Chondrocyte (in vitro differentiated cells): ENCODE measurements around the gene KIF26B. TPM values are rescaled to one million over a fixed set of nuclear protein-coding genes. Genes with fewer than 3 reads are reported as not detected.

Experiments
- DNase-seq: peaks from one replicate; pipeline ENCODE4 v3.0.0; 2021; ENCODE audit warnings: mixed read lengths, low spot score
- H3K27ac Mint-ChIP-seq: one replicate; pipeline ENCODE4 v1.8.0; 2021; ENCODE audit warnings: mild to moderate bottlenecking, moderate library complexity, mixed read lengths; ENCODE audit not compliant: unreplicated experiment
- H3K27me3 Mint-ChIP-seq: 2 replicates; pipeline ENCODE4 v1.8.0; 2021; ENCODE audit warnings: low read depth, mixed read lengths
- H3K36me3 Mint-ChIP-seq: 2 replicates; pipeline ENCODE4 v1.8.0; 2021; ENCODE audit warnings: low read depth, mixed read lengths
- H3K4me1 Mint-ChIP-seq: 2 replicates; pipeline ENCODE4 v1.8.0; 2021; ENCODE audit warnings: low read depth, mild to moderate bottlenecking, mixed read lengths
- H3K4me3 Mint-ChIP-seq: one replicate; pipeline ENCODE4 v1.8.0; 2021; ENCODE audit warnings: mild to moderate bottlenecking, moderate library complexity, mixed read lengths; ENCODE audit not compliant: unreplicated experiment
- H3K9me3 Mint-ChIP-seq: 2 replicates; pipeline ENCODE4 v1.8.0; 2021; ENCODE audit warnings: low read depth, mixed read lengths
- total RNA-seq: library from RNA; stranded (reverse); gene quantifications from 3 replicates; pipeline ENCODE4 v1.2.1, GENCODE V29; 2021
- TF ChIP-seq, protein P1 (sequence below): fragments of 200-600 bp; sonication (generic); IDR thresholded peaks from 2 replicates; pipeline ENCODE4 v1.5.0; 2021; ENCODE audit warnings: antibody characterized with exemption, mild to moderate bottlenecking, moderate library complexity

KIF26B gene
- total RNA-seq, 1 donor from 2014 or later: 47.0 TPM

DNA sequence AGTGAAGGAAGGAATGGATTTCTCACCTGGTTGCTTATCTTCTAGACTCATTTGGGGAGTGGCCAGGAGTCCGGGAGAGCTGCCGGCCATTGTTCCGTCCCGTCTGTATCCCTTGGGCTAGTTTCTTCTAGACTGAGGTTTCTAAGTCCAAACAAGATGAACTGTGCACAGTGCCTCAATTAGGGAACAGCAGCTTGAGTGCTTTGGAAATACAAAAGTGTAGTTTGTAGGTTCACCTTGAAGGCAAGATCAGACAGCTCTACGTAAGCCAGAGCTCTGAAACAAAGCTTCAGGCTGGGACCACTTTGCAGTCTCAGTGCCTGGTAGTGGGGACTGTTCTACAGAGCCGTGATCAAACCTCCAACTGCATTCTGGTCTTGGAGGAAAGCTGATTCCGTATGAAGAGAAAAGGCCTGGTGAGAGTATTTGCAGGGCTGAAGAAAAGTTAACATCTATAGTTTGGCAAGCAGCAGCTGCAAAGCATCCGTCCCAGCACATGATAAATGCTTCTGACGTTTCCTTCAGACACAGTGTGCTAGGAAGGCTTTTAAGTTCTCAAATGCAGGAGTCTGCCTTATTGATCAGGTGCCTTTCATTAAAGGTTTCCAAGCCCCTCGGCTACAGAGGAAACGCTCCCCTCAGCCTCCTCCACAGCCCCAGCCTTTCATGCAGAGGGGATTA is 432.8 kb downstream of the KIF26B start:
- Mint-ChIP-seq H3K4me3 (no peak overlapping the region), H3K27me3 (no peaks in the 10 kb centered on the region), H3K4me1 (peaks cover 46% of the 10 kb centered on the region), H3K36me3 (no peaks in the 10 kb centered on the region), H3K27ac (no peak overlapping the region), H3K9me3 (peaks cover 2% of the 10 kb centered on the region)
- DNase-seq: no peak
- TF ChIP-seq, protein P1, sequence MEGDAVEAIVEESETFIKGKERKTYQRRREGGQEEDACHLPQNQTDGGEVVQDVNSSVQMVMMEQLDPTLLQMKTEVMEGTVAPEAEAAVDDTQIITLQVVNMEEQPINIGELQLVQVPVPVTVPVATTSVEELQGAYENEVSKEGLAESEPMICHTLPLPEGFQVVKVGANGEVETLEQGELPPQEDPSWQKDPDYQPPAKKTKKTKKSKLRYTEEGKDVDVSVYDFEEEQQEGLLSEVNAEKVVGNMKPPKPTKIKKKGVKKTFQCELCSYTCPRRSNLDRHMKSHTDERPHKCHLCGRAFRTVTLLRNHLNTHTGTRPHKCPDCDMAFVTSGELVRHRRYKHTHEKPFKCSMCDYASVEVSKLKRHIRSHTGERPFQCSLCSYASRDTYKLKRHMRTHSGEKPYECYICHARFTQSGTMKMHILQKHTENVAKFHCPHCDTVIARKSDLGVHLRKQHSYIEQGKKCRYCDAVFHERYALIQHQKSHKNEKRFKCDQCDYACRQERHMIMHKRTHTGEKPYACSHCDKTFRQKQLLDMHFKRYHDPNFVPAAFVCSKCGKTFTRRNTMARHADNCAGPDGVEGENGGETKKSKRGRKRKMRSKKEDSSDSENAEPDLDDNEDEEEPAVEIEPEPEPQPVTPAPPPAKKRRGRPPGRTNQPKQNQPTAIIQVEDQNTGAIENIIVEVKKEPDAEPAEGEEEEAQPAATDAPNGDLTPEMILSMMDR: no peak

DNA sequence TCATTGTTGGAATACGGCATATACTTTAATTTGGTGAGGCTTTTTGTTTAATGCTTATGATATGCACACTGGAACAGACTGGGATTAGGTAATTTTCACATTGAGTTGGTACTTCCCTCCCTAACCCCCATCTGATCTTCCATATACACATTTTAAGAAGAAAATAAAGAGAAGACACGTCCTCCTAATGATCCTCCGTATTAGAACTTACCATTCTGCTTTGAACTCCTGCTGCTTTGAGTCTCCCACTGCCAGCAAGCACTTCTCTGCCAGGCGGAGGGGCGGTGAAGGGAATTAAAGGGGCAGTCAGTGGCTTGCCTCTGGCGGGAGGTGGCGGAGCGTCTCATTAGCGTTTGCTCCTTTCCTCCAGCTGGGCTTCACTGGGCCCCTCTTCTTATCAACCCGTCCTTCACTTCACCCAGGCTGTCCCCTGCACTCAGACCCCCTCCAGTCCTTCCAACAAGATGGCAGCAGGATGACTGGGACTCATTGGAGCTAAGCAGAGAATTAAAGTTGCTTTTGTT is 433.4 kb downstream of the KIF26B start:
- peaks cover 41% of the 10 kb centered on the region for H3K4me1 Mint-ChIP-seq
- H3K9me3 Mint-ChIP-seq: peaks cover 2% of the 10 kb centered on the region
- H3K27me3 Mint-ChIP-seq: no peaks in the 10 kb centered on the region
- no peak overlapping the region for H3K4me3 Mint-ChIP-seq
- no peak overlapping the region for H3K27ac Mint-ChIP-seq
- TF ChIP-seq, protein P1: no peak
- no peak for DNase-seq
- H3K36me3 Mint-ChIP-seq: no peaks in the 10 kb centered on the region

DNA sequence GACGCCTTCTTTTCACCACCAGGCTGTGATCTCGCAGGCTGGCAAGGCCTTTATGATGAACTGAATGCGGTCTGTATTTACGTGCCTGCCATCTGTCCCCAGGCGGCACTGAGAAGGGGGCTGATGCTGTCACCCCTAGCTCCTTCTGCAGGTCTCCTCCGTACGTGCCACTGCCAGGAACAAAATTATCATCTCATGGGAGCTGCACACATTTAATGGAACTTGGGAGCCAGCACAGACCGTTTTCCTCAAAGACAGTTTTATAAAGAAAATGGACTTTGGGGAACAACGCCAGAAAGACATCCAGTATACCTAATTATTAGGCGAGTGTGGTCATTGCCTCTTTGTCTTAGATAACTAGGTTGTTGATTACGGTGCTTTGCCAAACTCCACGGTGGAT is 434.5 kb downstream of the KIF26B start:
- H3K27ac Mint-ChIP-seq: no peak overlapping the region
- H3K36me3 Mint-ChIP-seq: peaks cover 5% of the 10 kb centered on the region
- no peak for DNase-seq
- no peak overlapping the region for H3K4me3 Mint-ChIP-seq
- TF ChIP-seq, protein P1: no peak
- H3K9me3 Mint-ChIP-seq: no peaks in the 10 kb centered on the region
- peaks cover 30% of the 10 kb centered on the region for H3K4me1 Mint-ChIP-seq
- no peaks in the 10 kb centered on the region for H3K27me3 Mint-ChIP-seq

DNA sequence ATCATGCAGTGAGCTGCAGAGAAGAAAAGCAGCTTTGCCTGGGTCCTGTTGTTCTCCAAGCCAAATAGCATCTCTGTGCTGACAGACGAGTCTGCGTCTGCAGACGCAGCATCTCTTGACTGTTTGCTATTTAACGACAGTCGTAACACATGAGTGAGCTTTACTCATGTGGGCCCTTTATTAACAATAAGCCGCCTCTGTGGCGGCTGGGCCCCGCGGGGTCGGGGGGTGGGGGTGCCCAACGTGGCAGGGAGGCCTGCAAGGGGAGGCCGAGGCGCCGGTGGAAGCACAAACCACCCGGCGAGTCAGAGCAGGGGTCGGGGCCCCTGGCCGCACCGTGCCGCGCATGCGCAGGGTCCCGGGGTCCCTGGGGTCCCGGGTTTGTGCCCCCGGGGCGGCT is 435.1 kb downstream of the KIF26B start:
- Mint-ChIP-seq H3K27me3 (no peaks in the 10 kb centered on the region), H3K27ac (no peak overlapping the region), H3K36me3 (peaks cover 7% of the 10 kb centered on the region), H3K4me3 (no peak overlapping the region), H3K9me3 (no peaks in the 10 kb centered on the region), H3K4me1 (peaks cover 24% of the 10 kb centered on the region)
- TF ChIP-seq, protein P1: no peak
- no peak for DNase-seq

DNA sequence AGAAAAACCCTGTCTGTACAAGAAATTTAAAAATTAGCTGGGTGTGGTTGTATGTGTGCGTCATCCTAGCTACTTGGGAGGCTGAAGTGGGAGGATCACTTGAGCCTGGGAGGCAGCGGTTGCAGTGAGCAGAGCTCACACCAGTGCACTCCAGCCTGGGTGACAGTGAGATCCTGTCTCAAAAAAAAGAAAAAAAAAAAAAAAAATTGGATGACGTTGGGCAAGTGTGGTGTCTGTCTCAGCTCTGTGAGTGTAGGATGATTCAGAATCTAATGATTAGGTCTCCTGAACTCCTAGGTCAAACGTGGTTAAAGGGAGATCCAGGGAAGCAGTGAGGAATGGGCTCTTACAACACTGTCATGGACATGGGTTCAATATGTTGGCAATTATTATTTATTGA is 435.9 kb downstream of the KIF26B start:
- Mint-ChIP-seq H3K36me3 (peaks cover 7% of the 10 kb centered on the region), H3K9me3 (no peaks in the 10 kb centered on the region), H3K27me3 (no peaks in the 10 kb centered on the region), H3K4me3 (no peak overlapping the region), H3K27ac (no peak overlapping the region), H3K4me1 (peaks cover 16% of the 10 kb centered on the region)
- no peak for DNase-seq
- TF ChIP-seq, protein P1: no peak
